DOHH2 (cell line): ENCODE data around the gene ALKBH6.

Experiments
- EZH2phosphoT487 ChIP-seq: fragments of 200-600 bp; sonication (generic); IDR thresholded peaks from 2 replicates; pipeline ENCODE4 v1.6.1; 2017; ENCODE audit warnings: borderline replicate concordance, mild to moderate bottlenecking, antibody characterized with exemption, low read length, moderate library complexity, mixed read lengths
- TF ChIP-seq, protein P1 (sequence below): fragments of 200-600 bp; sonication (generic); IDR thresholded peaks from one replicate; pipeline ENCODE4 v1.5.1; 2014; ENCODE audit warnings: antibody characterized with exemption, mild to moderate bottlenecking, low read depth, low read length; ENCODE audit not compliant: poor library complexity, severe bottlenecking

- TF ChIP-seq, protein P1, sequence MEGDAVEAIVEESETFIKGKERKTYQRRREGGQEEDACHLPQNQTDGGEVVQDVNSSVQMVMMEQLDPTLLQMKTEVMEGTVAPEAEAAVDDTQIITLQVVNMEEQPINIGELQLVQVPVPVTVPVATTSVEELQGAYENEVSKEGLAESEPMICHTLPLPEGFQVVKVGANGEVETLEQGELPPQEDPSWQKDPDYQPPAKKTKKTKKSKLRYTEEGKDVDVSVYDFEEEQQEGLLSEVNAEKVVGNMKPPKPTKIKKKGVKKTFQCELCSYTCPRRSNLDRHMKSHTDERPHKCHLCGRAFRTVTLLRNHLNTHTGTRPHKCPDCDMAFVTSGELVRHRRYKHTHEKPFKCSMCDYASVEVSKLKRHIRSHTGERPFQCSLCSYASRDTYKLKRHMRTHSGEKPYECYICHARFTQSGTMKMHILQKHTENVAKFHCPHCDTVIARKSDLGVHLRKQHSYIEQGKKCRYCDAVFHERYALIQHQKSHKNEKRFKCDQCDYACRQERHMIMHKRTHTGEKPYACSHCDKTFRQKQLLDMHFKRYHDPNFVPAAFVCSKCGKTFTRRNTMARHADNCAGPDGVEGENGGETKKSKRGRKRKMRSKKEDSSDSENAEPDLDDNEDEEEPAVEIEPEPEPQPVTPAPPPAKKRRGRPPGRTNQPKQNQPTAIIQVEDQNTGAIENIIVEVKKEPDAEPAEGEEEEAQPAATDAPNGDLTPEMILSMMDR, result peak; percentile 66
- no peak for TF ChIP-seq EZH2phosphoT487
These were observed 37.2 kb upstream of the ALKBH6 start for GRCh38 chr19:36051236-36051635.
